Vagina (tissue), 2 donors: Measurements from ENCODE around the gene ACR. TPM values are rescaled to one million over a fixed set of nuclear protein-coding genes. Genes with fewer than 3 reads are reported as not detected.

Experiments used
- DNase-seq, 2 donors: peaks; one replicate each; pipeline ENCODE4 v3.0.0-alpha.2; 2017; ENCODE audit errors: extremely low spot score in 2 of 2
- H3K27ac ChIP-seq: fragments of 200-600 bp; sonication (generic); one replicate; pipeline ENCODE4 v1.5.1; 2019
- H3K27me3 ChIP-seq: fragments of 200-600 bp; sonication (generic); one replicate; pipeline ENCODE4 v1.5.1; 2019
- H3K36me3 ChIP-seq, 2 donors: fragments of 200-600 bp; sonication (generic); one replicate each; pipeline ENCODE4 v1.5.1; 2017 to 2019
- H3K4me1 ChIP-seq: fragments of 200-600 bp; sonication (generic); one replicate; pipeline ENCODE4 v1.5.1; 2019
- H3K4me3 ChIP-seq, 2 donors: fragments of 200-600 bp; sonication (generic); 1 replicate in 1 of 2; 2 replicates in 1 of 2; pipeline ENCODE4 v1.5.1; 2016 to 2019
- H3K9me3 ChIP-seq: fragments of 200-600 bp; sonication (generic); one replicate; pipeline ENCODE4 v1.5.1; 2019
- POLR2A ChIP-seq, 2 donors: fragments of 450-650 bp; IDR thresholded peaks; one replicate each; pipeline ENCODE4 v1.6.1; 2017; ENCODE audit warnings: antibody characterized with exemption in 2 of 2, mild to moderate bottlenecking in 2 of 2, moderate library complexity in 2 of 2
- POLR2AphosphoS5 ChIP-seq, 2 donors: sonication (generic); formaldehyde crosslinking; IDR thresholded peaks; one replicate each; pipeline ENCODE4 v1.9.0; 2017; ENCODE audit warnings: antibody characterized with exemption in 2 of 2, mild to moderate bottlenecking in 2 of 2, low read depth in 1 of 2; ENCODE audit not compliant: insufficient read depth in 1 of 2
- intact Hi-C: fragments of 100-400 bp; cut with DNase I; formaldehyde crosslinking; loops from one replicate; pipeline ENCODE4 v1.15.1; 2023
- total RNA-seq: library from RNA; depleted of rRNA; stranded (reverse); fragments of >200 nt; gene quantifications from one replicate; pipeline ENCODE4 v1.2.3, GENCODE V29; 2016
- TF ChIP-seq, protein P1 (sequence below), 3 experiments: fragments of 450-650 bp in 2 of 3; fragments of 200-600 bp in 1 of 3; sonication (generic) in 1 of 3; IDR thresholded peaks; one replicate each; pipeline ENCODE4 v1.5.1; 2017 to 2019; ENCODE audit warnings: antibody characterized with exemption in 3 of 3, mild to moderate bottlenecking in 2 of 3, moderate library complexity in 2 of 3

ACR gene
- total RNA-seq, 1 donor from 2014 or later: not detected

DNA sequence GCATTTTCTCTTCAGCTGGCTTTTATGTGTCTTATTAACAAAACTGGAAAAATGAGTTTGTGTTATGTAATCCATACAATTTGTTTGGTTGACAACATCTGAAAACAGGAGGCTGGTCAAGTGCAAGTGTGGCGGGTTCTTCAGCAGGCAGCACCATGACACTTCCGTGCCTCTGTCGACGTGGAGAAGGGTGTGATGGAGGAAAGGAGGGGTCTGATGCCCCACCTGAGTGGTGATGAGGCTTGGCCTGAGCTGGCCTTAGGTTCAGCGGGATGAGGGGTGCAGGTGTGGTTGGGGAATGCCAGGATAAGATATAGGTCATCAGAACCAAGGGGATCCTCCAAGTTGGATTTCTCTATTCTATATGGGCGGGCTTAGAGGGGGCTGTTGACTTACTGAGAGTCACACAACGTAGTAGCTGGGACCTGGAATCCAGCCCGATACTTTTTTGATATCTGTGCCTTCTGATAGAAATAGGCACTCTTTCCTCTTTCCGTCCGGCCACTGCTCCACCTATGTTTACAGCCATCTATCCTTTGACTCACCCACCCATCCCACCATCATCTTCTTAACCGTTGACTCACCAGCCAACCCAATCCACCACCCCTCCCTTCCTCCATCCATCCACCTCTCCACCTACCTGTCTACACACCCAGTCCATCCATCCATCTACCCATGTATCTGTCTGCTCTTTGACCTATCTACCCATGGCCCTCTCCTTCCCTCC, 36.4 kb upstream of the ACR start:
- H3K27ac ChIP-seq: no peak overlapping the region
- H3K9me3 ChIP-seq: no peaks in the 10 kb centered on the region
- TF ChIP-seq, protein P1, sequence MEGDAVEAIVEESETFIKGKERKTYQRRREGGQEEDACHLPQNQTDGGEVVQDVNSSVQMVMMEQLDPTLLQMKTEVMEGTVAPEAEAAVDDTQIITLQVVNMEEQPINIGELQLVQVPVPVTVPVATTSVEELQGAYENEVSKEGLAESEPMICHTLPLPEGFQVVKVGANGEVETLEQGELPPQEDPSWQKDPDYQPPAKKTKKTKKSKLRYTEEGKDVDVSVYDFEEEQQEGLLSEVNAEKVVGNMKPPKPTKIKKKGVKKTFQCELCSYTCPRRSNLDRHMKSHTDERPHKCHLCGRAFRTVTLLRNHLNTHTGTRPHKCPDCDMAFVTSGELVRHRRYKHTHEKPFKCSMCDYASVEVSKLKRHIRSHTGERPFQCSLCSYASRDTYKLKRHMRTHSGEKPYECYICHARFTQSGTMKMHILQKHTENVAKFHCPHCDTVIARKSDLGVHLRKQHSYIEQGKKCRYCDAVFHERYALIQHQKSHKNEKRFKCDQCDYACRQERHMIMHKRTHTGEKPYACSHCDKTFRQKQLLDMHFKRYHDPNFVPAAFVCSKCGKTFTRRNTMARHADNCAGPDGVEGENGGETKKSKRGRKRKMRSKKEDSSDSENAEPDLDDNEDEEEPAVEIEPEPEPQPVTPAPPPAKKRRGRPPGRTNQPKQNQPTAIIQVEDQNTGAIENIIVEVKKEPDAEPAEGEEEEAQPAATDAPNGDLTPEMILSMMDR (IDR thresholded peaks at IDR 0.05): no peak
- no peak for TF ChIP-seq POLR2AphosphoS5 (IDR thresholded peaks at IDR 0.05; ENCODE audit: insufficient read depth in 1 of 2, low read depth in 1 of 2)
- no peak for TF ChIP-seq POLR2A (IDR thresholded peaks at IDR 0.05)
- DNase-seq: no peak
- H3K4me1 ChIP-seq: peaks cover 35% of the 10 kb centered on the region
- intact Hi-C loops: no loop called here
- no peaks in the 10 kb centered on the region for H3K27me3 ChIP-seq
- H3K36me3 ChIP-seq: peaks cover 0 to 6% of the 10 kb centered on the region in 2 donors
- no peak overlapping the region for H3K4me3 ChIP-seq

- Histone ChIP-seq H3K4me3 (no peak overlapping the region), H3K27me3 (no peaks in the 10 kb centered on the region), H3K4me1 (peaks cover 29% of the 10 kb centered on the region), H3K9me3 (no peaks in the 10 kb centered on the region), H3K36me3 (peaks cover 0 to 6% of the 10 kb centered on the region in 2 donors), H3K27ac (no peak overlapping the region)
- no peak for DNase-seq
- intact Hi-C loops: no loop called here
- TF ChIP-seq, protein P1 (IDR thresholded peaks at IDR 0.05): no peak
- no peak for TF ChIP-seq POLR2AphosphoS5 (IDR thresholded peaks at IDR 0.05; ENCODE audit: insufficient read depth in 1 of 2, low read depth in 1 of 2)
- TF ChIP-seq POLR2A (IDR thresholded peaks at IDR 0.05): no peak
Observed at GRCh38 chr22:50702261-50702671, 35.7 kb upstream of the ACR start.

GRCh38 chr22:50702821-50703725, 34.9 kb upstream of the ACR start:
- no peaks in the 10 kb centered on the region for H3K9me3 ChIP-seq
- H3K27me3 ChIP-seq: no peaks in the 10 kb centered on the region
- peaks cover 25% of the 10 kb centered on the region for H3K4me1 ChIP-seq
- H3K4me3 ChIP-seq: no peak overlapping the region
- no peak for DNase-seq
- peaks cover 0 to 6% of the 10 kb centered on the region in 2 donors for H3K36me3 ChIP-seq
- intact Hi-C loops: no loop called here
- H3K27ac ChIP-seq: no peak overlapping the region
- TF ChIP-seq, protein P1 (IDR thresholded peaks at IDR 0.05): no peak
- no peak for TF ChIP-seq POLR2AphosphoS5 (IDR thresholded peaks at IDR 0.05; ENCODE audit: insufficient read depth in 1 of 2, low read depth in 1 of 2)
- TF ChIP-seq POLR2A (IDR thresholded peaks at IDR 0.05): no peak

DNA sequence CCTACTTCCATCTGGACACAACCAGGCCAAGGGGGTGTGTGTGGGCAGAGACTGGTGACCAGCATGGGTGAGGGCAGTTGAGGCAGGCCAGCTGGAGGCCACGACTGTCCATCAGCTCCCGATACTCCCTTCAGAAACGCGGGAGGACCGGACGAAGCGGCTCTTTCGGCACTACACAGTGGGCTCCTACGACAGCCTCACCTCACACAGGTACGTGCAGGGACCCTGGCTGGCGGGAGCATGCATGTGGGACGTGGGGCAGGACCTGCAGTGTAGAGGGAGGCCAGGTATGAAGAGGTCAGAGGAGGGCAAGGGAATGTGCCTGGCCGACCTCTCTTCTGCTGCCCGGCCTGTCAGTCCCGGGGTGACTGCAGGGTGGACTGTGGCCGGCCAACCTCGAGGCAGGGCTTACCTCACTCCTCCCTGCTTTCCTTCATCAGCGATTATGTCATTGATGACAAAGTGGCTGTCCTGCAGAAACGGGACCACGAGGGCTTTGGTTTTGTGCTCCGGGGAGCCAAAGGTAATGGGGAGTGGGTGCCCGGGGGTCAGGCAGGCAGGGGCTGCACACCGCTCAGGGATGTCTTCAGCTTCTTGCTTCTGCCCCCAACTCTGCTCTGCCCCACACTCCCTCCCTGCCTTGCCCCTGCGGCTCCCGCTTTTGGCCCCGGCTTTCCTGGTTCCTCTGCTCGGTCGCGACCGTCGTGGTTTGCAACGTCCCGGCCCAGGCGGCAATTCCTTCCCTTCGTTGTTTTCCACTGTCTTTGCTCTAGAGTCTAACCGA, 34.1 kb upstream of the ACR start:
- no peaks in the 10 kb centered on the region for H3K9me3 ChIP-seq
- TF ChIP-seq, protein P1 (IDR thresholded peaks at IDR 0.05): no peak
- TF ChIP-seq POLR2A (IDR thresholded peaks at IDR 0.05): no peak
- TF ChIP-seq POLR2AphosphoS5 (IDR thresholded peaks at IDR 0.05; ENCODE audit: insufficient read depth in 1 of 2, low read depth in 1 of 2): no peak
- H3K36me3 ChIP-seq: peaks cover 0 to 6% of the 10 kb centered on the region in 2 donors
- no peak overlapping the region for H3K4me3 ChIP-seq
- no peaks in the 10 kb centered on the region for H3K27me3 ChIP-seq
- no peak overlapping the region for H3K27ac ChIP-seq
- H3K4me1 ChIP-seq: peaks cover 17% of the 10 kb centered on the region
- DNase-seq: no peak
- intact Hi-C loops: no loop called here
